ENCODE data around the gene TRPV3.
"Not testable (repeated sequence)": the region's sequence is repeated elsewhere in the genome, so short reads cannot be mapped to it uniquely, and the experiment has no call there.

The TRPV3 gene

GRCh38 chr17:3589784-3590183 lies 32.2 kb upstream of the TRPV3 start:
- Histone ChIP-seq H3K36me3 (ENCODE audit: control insufficient read depth in 4 of 4, insufficient read depth in 4 of 4, low read length in 3 of 4) (peaks cover 2 to 35% (median 31%) of the 10 kb centered on the region in 4 experiments), H3K27ac (ENCODE audit: insufficient read depth in 1 of 2, low read depth in 1 of 2, low read length in 2 of 2, poor library complexity in 1 of 2, severe bottlenecking in 2 of 2) (no peak overlapping the region), H3K4me3 (ENCODE audit: control insufficient read depth in 1 of 7, extremely low read depth in 1 of 7, insufficient read depth in 4 of 7, low read depth in 2 of 7, low read length in 6 of 7) (no peak overlapping the region), H3K27me3 (replicated peaks in 2 of 5; ENCODE audit: control insufficient read depth in 4 of 5, insufficient read depth in 5 of 5, low read length in 4 of 5) (no peaks in the 10 kb centered on the region), H3K9me3 (ENCODE audit: control extremely low read depth in 1 of 5, control insufficient read depth in 4 of 5, insufficient read depth in 2 of 5, low read depth in 1 of 5, low read length in 4 of 5) (no peaks in the 10 kb centered on the region), H3K4me1 (ENCODE audit: control extremely low read depth in 1 of 4, control insufficient read depth in 4 of 4, insufficient read depth in 4 of 4, low read length in 3 of 4) (no peaks in the 10 kb centered on the region)
- 96% methylated on average over 22 of the region's 22 CpGs for WGBS (ENCODE audit: insufficient coverage)
- POLR2A ChIA-PET: no interaction called here
- CTCF ChIA-PET: interaction anchor here (1.4 kb wide), 1 partner anchor 12 kb away, joined by 6 read pairs; no protein-coding TSS in a partner anchor
- no peak for DNase-seq

GRCh38 chr17:3585826-3586225 lies 28.2 kb upstream of the TRPV3 start:
- POLR2A ChIA-PET: no interaction called here
- 93% methylated on average over 15 of the region's 17 CpGs for WGBS (ENCODE audit: insufficient coverage)
- CTCF ChIA-PET: no interaction called here
- H3K9me3 ChIP-seq (ENCODE audit: control extremely low read depth in 1 of 5, control insufficient read depth in 4 of 5, insufficient read depth in 2 of 5, low read depth in 1 of 5, low read length in 4 of 5): no peaks in the 10 kb centered on the region
- no peak overlapping the region for H3K4me3 ChIP-seq (ENCODE audit: control insufficient read depth in 1 of 7, extremely low read depth in 1 of 7, insufficient read depth in 4 of 7, low read depth in 2 of 7, low read length in 6 of 7)
- no peak for DNase-seq
- no peaks in the 10 kb centered on the region for H3K27me3 ChIP-seq (replicated peaks in 2 of 5; ENCODE audit: control insufficient read depth in 4 of 5, insufficient read depth in 5 of 5, low read length in 4 of 5)
- no peak overlapping the region for H3K27ac ChIP-seq (ENCODE audit: insufficient read depth in 1 of 2, low read depth in 1 of 2, low read length in 2 of 2, poor library complexity in 1 of 2, severe bottlenecking in 2 of 2)
- H3K36me3 ChIP-seq (ENCODE audit: control insufficient read depth in 4 of 4, insufficient read depth in 4 of 4, low read length in 3 of 4): peaks cover 2 to 39% (median 31%) of the 10 kb centered on the region in 4 experiments
- no peaks in the 10 kb centered on the region for H3K4me1 ChIP-seq (ENCODE audit: control extremely low read depth in 1 of 4, control insufficient read depth in 4 of 4, insufficient read depth in 4 of 4, low read length in 3 of 4)

GRCh38 chr17:3583456-3583855 lies 25.8 kb upstream of the TRPV3 start:
- DNase-seq: no peak
- ChIA-PET CTCF (interaction anchor here (1.1 kb wide), 1 partner anchor 25 kb away, joined by 3 read pairs; the partner anchor contains the start of gene TRPV1), POLR2A (no interaction called here)
- Histone ChIP-seq H3K36me3 (ENCODE audit: control insufficient read depth in 4 of 4, insufficient read depth in 4 of 4, low read length in 3 of 4) (peaks cover 3 to 31% (median 23%) of the 10 kb centered on the region in 4 experiments), H3K4me1 (ENCODE audit: control extremely low read depth in 1 of 4, control insufficient read depth in 4 of 4, insufficient read depth in 4 of 4, low read length in 3 of 4) (no peaks in the 10 kb centered on the region), H3K9me3 (ENCODE audit: control extremely low read depth in 1 of 5, control insufficient read depth in 4 of 5, insufficient read depth in 2 of 5, low read depth in 1 of 5, low read length in 4 of 5) (no peaks in the 10 kb centered on the region), H3K27me3 (replicated peaks in 2 of 5; ENCODE audit: control insufficient read depth in 4 of 5, insufficient read depth in 5 of 5, low read length in 4 of 5) (no peaks in the 10 kb centered on the region), H3K4me3 (ENCODE audit: control insufficient read depth in 1 of 7, extremely low read depth in 1 of 7, insufficient read depth in 4 of 7, low read depth in 2 of 7, low read length in 6 of 7) (no peak overlapping the region), H3K27ac (ENCODE audit: insufficient read depth in 1 of 2, low read depth in 1 of 2, low read length in 2 of 2, poor library complexity in 1 of 2, severe bottlenecking in 2 of 2) (no peak overlapping the region)
- 99% methylated on average over 6 of the region's 9 CpGs for WGBS (ENCODE audit: insufficient coverage)

- DNase-seq: no peak
- Histone ChIP-seq H3K4me1 (ENCODE audit: control extremely low read depth in 1 of 4, control insufficient read depth in 4 of 4, insufficient read depth in 4 of 4, low read length in 3 of 4) (no peaks in the 10 kb centered on the region), H3K27me3 (replicated peaks in 2 of 5; ENCODE audit: control insufficient read depth in 4 of 5, insufficient read depth in 5 of 5, low read length in 4 of 5) (no peaks in the 10 kb centered on the region), H3K27ac (ENCODE audit: insufficient read depth in 1 of 2, low read depth in 1 of 2, low read length in 2 of 2, poor library complexity in 1 of 2, severe bottlenecking in 2 of 2) (no peak overlapping the region), H3K36me3 (ENCODE audit: control insufficient read depth in 4 of 4, insufficient read depth in 4 of 4, low read length in 3 of 4) (peaks cover 4 to 26% (median 20%) of the 10 kb centered on the region in 4 experiments), H3K4me3 (ENCODE audit: control insufficient read depth in 1 of 7, extremely low read depth in 1 of 7, insufficient read depth in 4 of 7, low read depth in 2 of 7, low read length in 6 of 7) (no peak overlapping the region), H3K9me3 (ENCODE audit: control extremely low read depth in 1 of 5, control insufficient read depth in 4 of 5, insufficient read depth in 2 of 5, low read depth in 1 of 5, low read length in 4 of 5) (no peaks in the 10 kb centered on the region)
- WGBS (ENCODE audit: insufficient coverage): 100% methylated on average over 4 of the region's 9 CpGs
- ChIA-PET CTCF (interaction anchor here (1.1 kb wide), 1 partner anchor 26 kb away, joined by 3 read pairs; the partner anchor contains the start of gene TRPV1), POLR2A (no interaction called here)
These were observed 25.3 kb upstream of the TRPV3 start for GRCh38 chr17:3582915-3583314.

- H3K27me3 ChIP-seq (replicated peaks in 2 of 5; ENCODE audit: control insufficient read depth in 4 of 5, insufficient read depth in 5 of 5, low read length in 4 of 5); H3K27ac ChIP-seq (ENCODE audit: insufficient read depth in 1 of 2, low read depth in 1 of 2, low read length in 2 of 2, poor library complexity in 1 of 2, severe bottlenecking in 2 of 2); H3K4me3 ChIP-seq (ENCODE audit: control insufficient read depth in 1 of 7, extremely low read depth in 1 of 7, insufficient read depth in 4 of 7, low read depth in 2 of 7, low read length in 6 of 7); CTCF ChIA-PET; DNase-seq; POLR2A ChIA-PET; H3K4me1 ChIP-seq (ENCODE audit: control extremely low read depth in 1 of 4, control insufficient read depth in 4 of 4, insufficient read depth in 4 of 4, low read length in 3 of 4); H3K9me3 ChIP-seq (ENCODE audit: control extremely low read depth in 1 of 5, control insufficient read depth in 4 of 5, insufficient read depth in 2 of 5, low read depth in 1 of 5, low read length in 4 of 5): not testable (repeated sequence)
- WGBS (ENCODE audit: insufficient coverage): no CpG with 5 or more reads among the region's 4 CpGs
- peaks cover 2 to 11% (median 5%) of the 10 kb centered on the region in 4 experiments for H3K36me3 ChIP-seq (ENCODE audit: control insufficient read depth in 4 of 4, insufficient read depth in 4 of 4, low read length in 3 of 4)
These were observed 21.1 kb upstream of the TRPV3 start for GRCh38 chr17:3578667-3579066.

GRCh38 chr17:3576970-3577369 lies 19.4 kb upstream of the TRPV3 start:
- over 99% methylated on average over 8 of the region's 11 CpGs for WGBS (ENCODE audit: insufficient coverage)
- Histone ChIP-seq H3K4me3 (ENCODE audit: control insufficient read depth in 1 of 7, extremely low read depth in 1 of 7, insufficient read depth in 4 of 7, low read depth in 2 of 7, low read length in 6 of 7) (no peak overlapping the region), H3K9me3 (ENCODE audit: control extremely low read depth in 1 of 5, control insufficient read depth in 4 of 5, insufficient read depth in 2 of 5, low read depth in 1 of 5, low read length in 4 of 5) (no peaks in the 10 kb centered on the region), H3K27ac (ENCODE audit: insufficient read depth in 1 of 2, low read depth in 1 of 2, low read length in 2 of 2, poor library complexity in 1 of 2, severe bottlenecking in 2 of 2) (no peak overlapping the region), H3K36me3 (ENCODE audit: control insufficient read depth in 4 of 4, insufficient read depth in 4 of 4, low read length in 3 of 4) (peaks cover under 1 to 16% (median 7%) of the 10 kb centered on the region in 4 experiments), H3K27me3 (replicated peaks in 2 of 5; ENCODE audit: control insufficient read depth in 4 of 5, insufficient read depth in 5 of 5, low read length in 4 of 5) (no peaks in the 10 kb centered on the region), H3K4me1 (ENCODE audit: control extremely low read depth in 1 of 4, control insufficient read depth in 4 of 4, insufficient read depth in 4 of 4, low read length in 3 of 4) (no peaks in the 10 kb centered on the region)
- ChIA-PET POLR2A (no interaction called here), CTCF (no interaction called here)
- DNase-seq: no peak

GRCh38 chr17:3575511-3575910 lies 17.9 kb upstream of the TRPV3 start:
- Histone ChIP-seq H3K36me3 (ENCODE audit: control insufficient read depth in 4 of 4, insufficient read depth in 4 of 4, low read length in 3 of 4) (peaks cover 4 to 26% (median 12%) of the 10 kb centered on the region in 4 experiments), H3K27ac (ENCODE audit: insufficient read depth in 1 of 2, low read depth in 1 of 2, low read length in 2 of 2, poor library complexity in 1 of 2, severe bottlenecking in 2 of 2) (no peak overlapping the region), H3K9me3 (ENCODE audit: control extremely low read depth in 1 of 5, control insufficient read depth in 4 of 5, insufficient read depth in 2 of 5, low read depth in 1 of 5, low read length in 4 of 5) (no peaks in the 10 kb centered on the region), H3K4me3 (ENCODE audit: control insufficient read depth in 1 of 7, extremely low read depth in 1 of 7, insufficient read depth in 4 of 7, low read depth in 2 of 7, low read length in 6 of 7) (no peak overlapping the region), H3K4me1 (ENCODE audit: control extremely low read depth in 1 of 4, control insufficient read depth in 4 of 4, insufficient read depth in 4 of 4, low read length in 3 of 4) (no peaks in the 10 kb centered on the region), H3K27me3 (replicated peaks in 2 of 5; ENCODE audit: control insufficient read depth in 4 of 5, insufficient read depth in 5 of 5, low read length in 4 of 5) (no peaks in the 10 kb centered on the region)
- POLR2A ChIA-PET: interaction anchor here (1.0 kb wide), 1 partner anchor 11 kb away, joined by 3 read pairs; no protein-coding TSS in a partner anchor
- CTCF ChIA-PET: no interaction called here
- DNase-seq: no peak
- 100% methylated on average over 2 of the region's 5 CpGs for WGBS (ENCODE audit: insufficient coverage)
